ENCODE results near the gene PASK.
A peak's percentile ranks its signal among the peaks of the same experiment; 100 is the strongest.

- TF ChIP-seq CTCF (IDR thresholded peaks at IDR 0.05) (no peak), POLR2AphosphoS5 (IDR thresholded peaks at IDR 0.05) (peak in 1 of 4 donors; percentile 5), EP300 (IDR thresholded peaks at IDR 0.05) (no peak), POLR2A (IDR thresholded peaks at IDR 0.05) (no peak)
Observed at GRCh38 chr2:241179899-241180298, 30.6 kb upstream of the PASK start.

Data from sigmoid colon (tissue), 4 donors.